HG03571 (cell line): ENCODE measurements around the gene CAPN13.
"Not testable (repeated sequence)": the region's sequence is repeated elsewhere in the genome, so short reads cannot be mapped to it uniquely, and the experiment has no call there.

ENCODE experiments used
- ATAC-seq: cut with Tn5 transposase; IDR thresholded peaks from one replicate; pipeline ENCODE4 v1.9.1; 2021; ENCODE audit not compliant: unreplicated experiment

The CAPN13 gene

GRCh38 chr2:30706534-30707303 is 100.5 kb downstream of the CAPN13 start:
- ATAC-seq, result no peak

- ATAC-seq, result no peak
Observed at GRCh38 chr2:30705711-30706533, 101.3 kb downstream of the CAPN13 start.

GRCh38 chr2:30705056-30705455 is 102.2 kb downstream of the CAPN13 start:
- no peak for ATAC-seq

- no peak for ATAC-seq
Observed at GRCh38 chr2:30704309-30705020, 102.8 kb downstream of the CAPN13 start.

GRCh38 chr2:30702694-30703093 is 104.6 kb downstream of the CAPN13 start:
- ATAC-seq, result no peak

GRCh38 chr2:30701782-30702181 is 105.5 kb downstream of the CAPN13 start:
- ATAC-seq, result no peak

GRCh38 chr2:30697242-30698103 is 109.8 kb downstream of the CAPN13 start:
- not testable (repeated sequence) for ATAC-seq

GRCh38 chr2:30695749-30696148 is 111.5 kb downstream of the CAPN13 start:
- ATAC-seq, result no peak

GRCh38 chr2:30694286-30695055 is 112.8 kb downstream of the CAPN13 start:
- ATAC-seq, result no peak

- no peak for ATAC-seq
Observed at GRCh38 chr2:30693821-30694281, 113.4 kb downstream of the CAPN13 start.

GRCh38 chr2:30692829-30693275 is 114.4 kb downstream of the CAPN13 start:
- no peak for ATAC-seq

- ATAC-seq, result no peak
Observed at GRCh38 chr2:30691948-30692828, 115.1 kb downstream of the CAPN13 start.

- ATAC-seq, result no peak
Observed at GRCh38 chr2:30691091-30691947, 115.9 kb downstream of the CAPN13 start.

- no peak for ATAC-seq
Observed at GRCh38 chr2:30690126-30690561, 117.1 kb downstream of the CAPN13 start.

- ATAC-seq, result no peak
Observed at GRCh38 chr2:30689496-30690125, 117.6 kb downstream of the CAPN13 start.

- no peak for ATAC-seq
Observed at GRCh38 chr2:30688956-30689401, 118.3 kb downstream of the CAPN13 start.

- ATAC-seq, result no peak
Observed at GRCh38 chr2:30686669-30687068, 120.6 kb downstream of the CAPN13 start.
